G401.6 (cell line): ENCODE results near the gene PPP1R11.
"Not testable (repeated sequence)": the region's sequence is repeated elsewhere in the genome, so short reads cannot be mapped to it uniquely, and the experiment has no call there.

ENCODE experiments used
- FAIRE-seq: peaks from 2 replicates; lab custom pipeline; 2012; peaks lifted over from hg19 to GRCh38; lab: Jason Lieb, UNC

Gene PPP1R11, protein sequence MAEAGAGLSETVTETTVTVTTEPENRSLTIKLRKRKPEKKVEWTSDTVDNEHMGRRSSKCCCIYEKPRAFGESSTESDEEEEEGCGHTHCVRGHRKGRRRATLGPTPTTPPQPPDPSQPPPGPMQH

DNA sequence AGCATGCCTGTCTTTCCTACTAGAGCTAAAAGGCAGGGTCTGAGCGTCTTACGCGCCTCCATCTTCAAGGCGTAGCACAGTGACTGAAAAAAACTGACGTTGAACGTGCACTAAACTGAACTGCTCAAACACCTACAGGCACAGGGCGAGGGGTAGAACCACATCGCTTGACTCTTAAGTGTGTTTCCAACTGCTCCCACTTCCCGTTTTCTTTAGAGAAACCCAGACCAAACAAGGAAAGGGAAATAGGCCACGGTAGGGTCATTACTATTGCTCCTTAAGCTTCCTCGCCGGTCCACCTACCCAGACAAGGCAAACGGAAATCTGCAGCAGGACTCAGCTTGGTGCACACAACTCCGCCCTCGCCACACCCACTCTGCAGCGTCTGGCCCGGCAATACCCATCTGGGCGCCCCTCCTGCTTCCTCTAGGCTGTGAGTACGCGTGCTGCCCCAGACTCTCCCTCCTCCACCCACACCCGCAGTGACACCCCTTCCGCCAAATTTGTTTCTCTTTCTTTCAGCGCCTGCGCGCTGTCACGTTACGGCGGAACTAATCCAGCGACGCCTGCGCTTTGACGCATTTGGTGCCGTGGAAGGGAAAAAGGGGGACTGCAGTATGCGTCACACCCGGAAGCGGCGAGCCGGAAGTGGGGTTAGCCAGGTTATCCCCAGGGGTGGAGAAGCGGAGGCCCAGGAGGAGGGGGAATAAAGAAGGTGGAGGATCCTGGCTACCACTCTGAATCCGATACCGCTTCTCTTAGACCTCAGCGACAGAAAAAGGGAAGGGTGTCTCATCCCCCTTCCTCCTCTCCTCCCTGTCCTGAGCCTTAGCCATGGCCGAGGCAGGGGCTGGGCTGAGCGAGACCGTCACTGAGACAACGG, at the start of gene PPP1R11:
TSS of gene PPP1R11 (plus strand) at position 622 of the 883 bp plus-strand sequence. CDS start at position 835, 213 bp downstream.
- peak; percentile 99 for FAIRE-seq

DNA sequence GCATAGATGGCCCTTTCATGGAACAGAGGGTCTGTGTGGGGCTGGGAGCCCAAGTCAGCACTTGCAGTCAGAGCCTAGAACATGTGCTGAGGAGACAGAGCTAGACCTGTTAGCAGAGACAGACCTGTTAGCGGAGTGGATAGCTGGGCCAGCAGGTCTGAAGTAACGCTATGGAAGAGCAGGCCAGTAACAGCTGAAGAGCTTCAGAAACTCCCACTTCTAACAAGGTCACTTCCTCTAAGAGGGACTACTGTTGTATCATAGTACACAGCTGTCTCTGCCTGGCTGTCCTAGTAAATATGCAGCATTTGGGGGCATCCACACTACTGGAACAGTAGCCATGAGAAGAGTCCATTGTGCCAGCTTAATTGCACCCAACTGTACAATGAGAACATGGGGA, 47.2 kb upstream of the PPP1R11 start:
- no peak for FAIRE-seq

DNA sequence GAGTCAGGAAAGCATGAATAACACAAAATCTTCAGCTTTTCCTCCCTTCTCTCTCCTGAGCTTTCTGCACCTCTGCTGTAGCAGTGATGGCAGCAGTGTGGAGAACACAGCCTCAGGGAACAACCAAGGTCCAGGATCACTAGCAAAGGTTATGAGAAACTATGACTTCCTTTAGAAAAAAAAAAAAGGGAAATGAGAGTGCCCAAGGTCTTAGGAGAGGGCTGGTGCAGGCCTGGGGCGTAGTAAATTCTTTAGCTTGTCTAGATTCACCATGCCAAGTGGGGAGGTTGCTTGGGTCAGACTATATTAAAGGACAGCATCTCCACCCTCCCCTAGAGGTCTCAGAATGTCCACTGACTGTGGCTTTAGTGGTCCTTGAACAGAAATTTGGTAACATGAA, 46.4 kb upstream of the PPP1R11 start:
- FAIRE-seq: no peak

DNA sequence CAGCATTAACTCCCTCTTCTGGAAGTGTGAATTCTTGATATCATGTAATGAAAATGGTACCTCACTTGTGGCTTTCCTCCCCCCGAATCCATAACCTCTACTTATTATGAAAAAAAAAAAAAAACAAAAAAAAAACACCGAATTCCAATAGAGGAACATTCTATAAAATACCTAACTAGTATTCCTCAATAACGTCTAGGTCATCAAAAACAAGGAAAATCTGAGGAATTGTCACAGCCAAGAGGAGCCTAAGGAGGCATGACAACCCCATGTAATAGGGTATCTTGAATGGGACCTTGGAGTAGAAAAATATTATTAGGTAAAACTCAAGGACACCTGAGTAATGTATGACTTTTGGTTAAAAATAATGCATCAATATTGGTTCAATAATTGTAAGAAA, 44.8 kb upstream of the PPP1R11 start:
- FAIRE-seq: no peak

DNA sequence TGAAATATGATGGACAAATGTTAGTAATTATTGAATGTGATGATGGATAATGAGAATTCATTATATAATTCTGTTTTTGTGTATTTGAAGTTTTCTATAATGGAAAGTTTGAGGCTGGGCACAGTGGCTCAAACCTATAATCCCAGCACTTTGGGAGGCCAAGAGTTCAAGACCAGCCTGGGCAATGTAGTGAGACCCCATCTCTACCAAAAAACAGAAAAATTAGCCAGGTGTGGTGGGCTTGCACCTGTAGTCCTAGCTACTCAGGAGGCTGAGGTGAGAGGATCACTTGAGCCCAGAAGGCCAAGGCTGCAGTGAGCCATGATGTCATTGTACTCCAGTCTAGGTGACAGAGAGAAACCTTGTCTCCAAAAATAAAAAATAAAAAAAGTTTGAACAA, 44.3 kb upstream of the PPP1R11 start:
- not testable (repeated sequence) for FAIRE-seq

DNA sequence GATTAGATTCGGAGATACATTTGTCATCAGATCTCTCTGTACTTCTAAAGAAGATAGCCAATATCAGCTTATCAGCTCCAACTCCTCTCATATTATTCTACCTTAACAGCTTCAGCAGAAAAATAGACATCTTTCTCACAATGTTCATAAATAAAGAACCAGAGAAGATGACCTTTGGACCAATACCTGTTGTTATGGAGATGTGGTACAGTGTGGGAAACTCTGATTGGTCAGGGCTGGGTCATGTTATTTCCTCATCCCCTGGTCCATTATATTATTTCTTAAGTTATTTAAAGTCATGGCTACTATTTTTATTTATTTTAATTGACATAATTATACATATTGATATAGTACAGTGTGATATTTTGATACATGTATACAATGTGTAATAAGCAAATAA, 41.8 kb upstream of the PPP1R11 start:
- no peak for FAIRE-seq

DNA sequence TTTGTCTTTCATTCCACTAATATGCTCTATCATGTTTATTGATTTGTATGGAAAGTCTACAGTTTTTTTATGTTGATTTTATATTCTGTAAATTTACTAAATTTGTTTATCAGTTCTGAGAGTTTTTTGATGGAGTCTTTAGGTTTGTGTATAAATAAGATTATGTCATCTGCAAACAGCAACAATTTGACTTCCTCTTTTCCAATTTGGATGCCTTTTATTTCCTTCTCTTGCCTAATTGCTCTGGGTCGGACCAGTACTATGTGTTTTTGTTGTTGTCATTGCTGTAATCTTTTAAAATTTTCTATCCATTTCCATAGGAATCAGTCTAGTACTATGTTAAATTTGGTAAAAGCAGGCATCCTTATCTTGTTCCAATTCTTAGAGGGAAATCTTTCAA, 37.4 kb upstream of the PPP1R11 start:
- no peak for FAIRE-seq

DNA sequence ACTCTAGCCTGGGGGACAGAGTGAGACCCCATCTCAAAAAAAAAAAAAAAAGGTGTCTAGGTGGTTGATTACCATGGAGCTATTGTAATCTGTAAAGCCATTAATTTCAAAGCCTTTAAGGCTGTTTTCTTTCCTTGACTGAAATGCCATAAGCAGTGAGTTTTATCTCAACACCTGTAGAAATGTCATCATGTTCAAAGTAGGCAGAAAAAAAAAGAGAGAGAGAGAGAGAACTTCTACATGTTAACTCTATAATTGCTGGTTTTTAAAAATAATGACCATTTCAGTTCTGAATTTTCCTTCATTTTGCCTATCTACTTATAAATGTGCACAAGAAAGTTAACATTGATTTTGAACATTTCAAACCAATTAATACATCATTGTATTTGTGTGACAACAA, 35.6 kb upstream of the PPP1R11 start:
- FAIRE-seq: no peak

DNA sequence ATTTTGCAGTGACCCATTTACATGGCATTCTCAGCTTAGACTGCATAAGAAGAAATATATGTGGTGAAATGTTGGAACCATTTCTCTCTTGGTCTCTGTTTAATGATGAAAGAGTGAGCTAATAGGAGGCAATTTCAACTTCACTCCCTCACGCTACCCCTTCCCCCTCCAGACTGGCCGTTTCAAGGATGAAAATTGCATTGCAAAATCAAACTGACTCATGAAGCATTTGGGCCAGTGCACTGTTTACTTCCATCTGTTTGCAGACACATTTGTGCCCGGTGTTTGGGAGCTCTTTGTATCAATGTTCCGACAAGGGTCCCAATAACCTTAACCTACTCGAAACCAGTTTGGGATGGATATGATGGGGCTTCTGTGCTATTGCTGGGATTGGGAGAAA, 33.6 kb upstream of the PPP1R11 start:
- not testable (repeated sequence) for FAIRE-seq

DNA sequence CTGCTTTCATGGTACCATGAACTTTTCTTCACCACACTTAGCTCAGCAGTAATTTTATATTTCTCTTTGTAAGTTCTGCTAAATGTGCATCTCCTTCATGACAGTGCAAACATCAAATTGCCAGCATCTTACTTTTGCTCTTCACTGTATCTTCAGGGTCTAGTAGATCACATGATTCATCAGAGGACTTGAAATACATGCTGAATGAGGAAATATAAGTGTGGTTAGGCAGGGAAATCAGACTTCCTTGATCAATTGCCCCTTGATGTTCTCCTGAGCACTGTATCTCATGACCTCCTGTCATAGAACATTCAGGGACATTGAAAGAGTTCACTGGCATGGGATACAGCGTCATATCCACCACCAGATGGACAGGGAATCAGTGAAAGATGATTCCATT, 31.2 kb upstream of the PPP1R11 start:
- no peak for FAIRE-seq

DNA sequence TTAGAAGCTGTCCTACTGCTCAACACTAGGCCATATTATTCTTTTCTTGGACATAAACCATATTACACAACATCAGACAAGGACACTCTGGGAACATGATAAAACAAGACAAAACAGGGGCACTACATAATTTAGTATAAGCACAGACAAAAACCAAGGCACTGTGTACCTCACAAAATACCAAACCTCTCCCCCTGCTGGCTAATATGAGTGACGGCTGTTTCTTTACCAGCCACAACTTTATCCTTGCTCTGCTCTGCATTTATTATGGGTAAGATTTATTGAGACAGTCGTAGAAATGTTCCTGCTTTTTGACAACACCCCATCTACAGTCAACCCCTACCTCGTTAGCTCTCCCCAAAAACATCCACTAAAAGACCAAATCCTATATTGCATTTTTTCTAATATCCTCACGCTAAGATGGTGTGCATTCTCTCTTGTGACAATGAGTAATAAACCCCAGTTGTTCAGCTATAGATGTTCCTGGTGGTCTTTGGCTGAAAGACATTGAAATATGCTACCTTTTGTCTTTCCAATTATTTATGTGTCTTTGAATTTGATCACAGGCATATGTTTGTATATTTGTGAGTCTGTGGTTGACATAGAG, 29.7 kb upstream of the PPP1R11 start:
- no peak for FAIRE-seq

DNA sequence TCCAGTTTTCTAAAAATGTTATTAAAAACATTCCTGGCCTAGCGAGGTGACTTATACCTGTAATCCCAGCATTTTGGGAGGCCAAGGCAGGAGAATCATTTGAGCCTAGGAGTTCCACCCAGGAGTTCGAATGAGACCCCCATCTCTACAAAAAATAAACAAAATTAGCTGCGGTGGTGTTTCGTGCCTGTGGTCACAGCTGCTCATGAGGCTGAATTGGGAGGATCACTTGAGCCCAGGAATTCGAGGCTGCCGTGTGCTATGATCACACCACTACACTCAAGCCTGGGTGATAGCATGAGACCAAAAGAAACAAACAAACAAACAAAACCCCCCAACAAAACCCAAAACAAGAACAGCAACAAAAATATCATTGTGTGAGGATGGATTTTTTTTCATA, 25.8 kb upstream of the PPP1R11 start:
- FAIRE-seq: no peak

DNA sequence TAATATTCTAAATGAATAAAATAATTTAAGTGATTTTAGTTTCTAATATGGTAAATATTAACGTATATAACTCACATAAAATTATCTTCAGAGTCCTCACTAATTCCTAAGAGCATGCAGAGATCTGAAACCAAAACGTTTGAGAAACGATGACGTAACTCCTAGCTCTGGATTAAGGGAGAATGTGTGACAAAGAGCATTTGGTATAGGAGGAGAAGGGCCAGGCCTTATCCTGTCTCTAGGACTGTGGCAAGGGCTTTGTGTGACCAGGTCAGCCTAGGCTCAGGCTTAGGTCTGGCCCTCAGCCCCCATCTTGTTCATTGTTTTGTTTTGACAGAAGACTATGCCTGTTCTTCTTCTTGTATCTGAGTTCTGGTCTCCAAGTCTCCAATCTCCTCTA, 25.2 kb upstream of the PPP1R11 start:
- no peak for FAIRE-seq

DNA sequence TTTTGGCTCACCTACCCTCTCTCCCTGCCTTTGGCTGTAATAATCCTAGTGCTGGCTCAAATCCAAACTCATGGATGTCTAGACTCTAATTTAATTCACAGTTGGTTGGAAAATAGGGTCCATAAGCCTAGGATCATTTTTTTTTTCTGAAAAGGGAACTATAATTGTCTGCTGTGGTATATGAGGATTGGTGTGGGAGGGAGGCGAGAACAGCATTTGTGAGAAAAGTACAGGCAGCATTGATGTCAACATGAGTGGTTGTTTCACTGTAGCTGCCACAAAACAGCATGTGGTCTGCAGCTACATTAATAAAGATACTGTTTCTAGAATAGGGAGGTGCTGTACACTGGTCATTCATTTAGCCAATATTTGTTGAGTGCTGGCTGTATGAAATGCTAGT, 24.5 kb upstream of the PPP1R11 start:
- FAIRE-seq: no peak

DNA sequence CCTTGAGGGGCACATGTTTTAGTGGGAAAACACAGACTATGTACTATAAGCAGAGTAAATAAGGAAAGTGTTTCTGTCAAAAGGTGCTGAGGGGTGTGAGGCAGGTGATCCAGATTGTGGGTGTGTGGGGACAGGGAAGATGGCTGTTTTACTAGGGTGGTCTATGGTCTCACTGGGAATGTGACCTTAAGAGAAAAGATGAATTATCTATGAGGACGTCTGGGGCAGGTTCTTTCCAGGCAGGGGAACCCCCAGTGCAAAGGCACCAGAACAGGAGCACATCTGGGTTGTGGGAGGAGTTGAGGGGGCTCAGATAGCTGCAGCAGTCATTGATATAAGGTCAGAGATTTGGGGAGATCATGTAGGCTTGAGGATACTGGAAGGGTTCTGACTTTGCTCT, 24.1 kb upstream of the PPP1R11 start:
- FAIRE-seq: no peak

DNA sequence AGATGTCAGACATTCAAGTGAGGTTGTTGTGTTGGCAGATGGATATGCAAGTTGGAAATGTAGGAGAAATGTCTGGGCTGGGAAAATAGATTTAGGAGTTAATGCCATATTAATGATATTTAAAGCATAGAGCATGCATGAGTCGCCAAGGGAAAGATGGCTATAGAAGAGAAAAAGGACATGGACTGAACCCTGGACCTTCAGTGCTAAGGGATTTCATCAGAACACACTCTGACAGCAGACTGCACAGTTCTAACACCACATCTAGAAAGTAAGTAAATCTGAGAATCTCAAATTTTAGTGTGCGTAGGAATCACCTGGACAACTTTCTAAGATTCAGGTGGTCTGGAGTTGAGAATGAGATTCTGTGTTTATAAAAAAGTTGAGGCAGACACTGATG, 23.3 kb upstream of the PPP1R11 start:
- no peak for FAIRE-seq

DNA sequence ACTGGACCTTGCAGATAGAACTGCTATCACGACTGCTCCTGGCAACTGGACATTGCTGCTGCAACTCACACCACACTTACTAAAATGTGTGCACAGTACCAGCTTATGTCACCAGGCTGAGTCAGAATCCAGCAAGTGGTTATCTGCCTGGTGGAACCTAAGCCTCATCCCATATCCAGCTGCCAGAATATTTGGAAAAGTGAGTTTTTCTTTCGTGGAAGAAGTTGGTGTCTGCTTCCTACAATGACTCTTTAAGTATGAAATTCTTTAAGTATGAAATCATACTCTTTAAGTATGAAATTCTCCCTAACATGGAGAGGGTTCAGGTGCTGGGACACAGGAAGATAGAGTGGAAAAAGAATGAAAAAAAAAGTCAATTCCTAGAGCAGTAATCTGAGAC, 22.4 kb upstream of the PPP1R11 start:
- no peak for FAIRE-seq

DNA sequence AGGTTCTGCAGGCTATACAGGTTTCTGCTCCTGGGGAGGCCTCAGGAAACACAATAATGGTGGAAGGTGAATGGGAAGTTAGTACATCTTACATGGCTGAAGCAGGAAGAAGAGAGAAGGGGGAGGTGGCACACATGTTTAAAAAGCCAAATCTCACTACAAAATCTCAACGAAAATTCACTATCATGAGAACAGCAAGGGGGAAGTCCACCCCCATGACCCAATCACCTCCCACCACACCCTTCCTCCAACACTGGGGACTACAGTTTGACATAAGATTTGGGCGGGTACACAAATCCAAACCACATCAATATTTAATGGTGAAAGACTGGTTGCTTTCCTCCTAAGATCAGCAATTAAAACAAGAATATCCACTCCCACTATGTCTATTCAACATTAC, 19.8 kb upstream of the PPP1R11 start:
- FAIRE-seq: no peak

DNA sequence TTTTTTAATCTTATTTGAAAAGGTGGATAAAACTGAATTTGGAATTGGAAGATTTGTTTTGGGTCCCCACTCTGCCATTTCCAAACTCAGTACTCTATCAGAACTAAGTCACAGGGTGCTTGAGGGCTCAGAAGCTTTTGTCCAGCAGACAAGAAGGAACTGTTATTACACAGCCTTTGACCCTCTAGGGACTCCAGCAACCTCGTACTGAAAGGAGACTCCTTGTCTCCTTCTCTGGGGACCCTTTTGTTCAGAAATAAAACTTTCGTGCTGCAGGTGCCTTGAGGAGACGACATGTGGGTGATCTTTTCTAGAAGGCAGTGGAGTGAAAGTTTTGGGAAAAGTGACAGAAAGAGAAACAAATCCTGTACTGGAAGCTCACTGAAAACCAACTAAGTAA, 13.3 kb upstream of the PPP1R11 start:
- FAIRE-seq: no peak

DNA sequence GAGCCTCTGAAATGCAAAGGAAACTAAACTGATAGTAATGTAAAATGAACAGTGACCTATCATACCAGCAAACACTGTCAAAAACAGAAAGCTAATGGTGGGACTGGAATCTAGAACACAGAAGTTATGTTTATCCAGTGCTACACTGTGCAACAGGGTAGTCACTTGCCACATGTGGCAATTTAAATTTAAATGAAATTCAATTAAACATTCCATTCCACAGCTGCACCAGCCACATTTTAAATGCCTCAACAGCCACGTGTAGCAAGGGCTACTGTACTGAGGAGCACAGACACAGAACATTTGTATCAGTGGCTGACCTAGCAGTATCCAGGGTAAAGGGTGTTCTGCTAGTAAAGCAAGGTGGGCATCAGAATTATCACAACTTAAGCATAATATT, 11.5 kb upstream of the PPP1R11 start:
- FAIRE-seq: no peak

DNA sequence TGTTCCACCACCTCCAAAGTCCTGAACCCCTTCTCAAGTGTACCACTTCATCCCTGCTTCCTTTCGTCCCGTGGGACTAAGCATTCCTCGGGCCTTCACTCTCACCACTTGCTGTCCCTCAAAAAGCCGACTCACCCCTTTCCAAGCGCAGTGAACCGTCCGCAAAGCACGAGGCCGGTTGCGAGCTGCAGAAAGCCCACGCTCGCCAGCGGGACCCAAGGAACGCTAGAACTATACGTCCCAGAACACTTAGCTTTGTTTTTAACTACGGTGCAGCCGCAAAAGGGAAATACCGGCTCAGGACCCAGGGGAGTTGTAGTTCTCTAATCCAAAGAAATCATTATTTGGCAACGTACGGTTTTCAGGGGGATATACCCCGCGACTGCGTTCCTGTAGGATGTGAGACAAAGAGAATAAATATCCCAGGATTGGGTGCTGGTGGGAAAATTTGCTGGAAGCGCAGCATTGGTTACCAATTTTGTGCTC, 6.3 kb upstream of the PPP1R11 start:
- no peak for FAIRE-seq

DNA sequence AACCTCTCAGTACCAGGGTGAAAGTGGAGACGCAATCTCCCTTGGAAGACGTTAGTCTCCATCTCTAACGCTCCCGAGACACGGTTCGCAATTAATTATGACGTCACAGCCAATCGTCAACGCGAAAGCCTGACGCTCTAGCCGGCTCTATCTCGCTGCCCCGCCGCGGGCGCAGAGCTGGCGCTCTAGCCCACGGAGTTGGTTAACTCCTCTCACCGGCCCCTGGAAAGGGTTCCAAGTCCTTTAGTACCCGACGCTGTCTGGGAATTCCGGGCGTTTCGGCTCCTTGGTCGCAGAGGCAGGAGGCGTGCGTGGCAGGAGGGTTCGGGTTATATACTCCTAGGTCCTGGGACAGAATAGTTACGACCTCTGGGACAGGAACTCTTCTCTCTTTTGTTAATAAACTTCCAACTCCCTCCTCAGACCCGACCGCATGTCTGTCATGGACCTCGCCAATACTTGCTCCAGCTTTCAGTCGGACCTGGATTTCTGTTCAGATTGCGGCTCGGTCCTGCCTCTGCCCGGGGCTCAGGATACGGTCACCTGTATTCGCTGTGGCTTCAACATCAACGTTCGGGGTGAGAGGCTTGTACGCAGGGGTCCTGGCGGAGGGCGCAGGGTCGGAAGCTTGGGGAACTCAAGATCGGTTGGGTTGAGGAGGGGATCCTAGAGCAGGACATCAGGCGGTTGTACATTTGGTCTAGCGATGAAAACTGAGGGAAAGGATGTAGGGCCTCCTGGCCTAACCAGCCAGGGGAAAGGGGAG, 5.7 kb upstream of the PPP1R11 start, which contains the start of gene POLR1H:
TSS of gene POLR1H (plus strand) at position 174 of the 766 bp plus-strand sequence. CDS start at position 434, 260 bp downstream.
- peak; percentile 94 for FAIRE-seq
